Measurements from ENCODE around the gene BBLN.

Gene BBLN

GRCh38 chr9:128159784-128160602 lies at the start of gene BBLN:
TSS of gene BBLN (plus strand) at chr9:128160265. CDS start at chr9:128160408, 143 bp downstream.
- no peak for TF ChIP-seq GATA3 (IDR thresholded peaks at IDR 0.05; ENCODE audit: low read depth, low read length)
- TF ChIP-seq GATA2 (IDR thresholded peaks at IDR 0.05; ENCODE audit: low read depth, low read length), result no peak

- TF ChIP-seq GATA3 (IDR thresholded peaks at IDR 0.05; ENCODE audit: low read depth, low read length) (no peak), GATA2 (IDR thresholded peaks at IDR 0.05; ENCODE audit: low read depth, low read length) (no peak)
Observed at GRCh38 chr9:128113526-128114325, 46.3 kb upstream of the BBLN start.

GRCh38 chr9:128114326-128115186 lies 45.5 kb upstream of the BBLN start:
- no peak for TF ChIP-seq GATA3 (IDR thresholded peaks at IDR 0.05; ENCODE audit: low read depth, low read length)

GRCh38 chr9:128115187-128116103 lies 44.6 kb upstream of the BBLN start:
- TF ChIP-seq GATA2 (IDR thresholded peaks at IDR 0.05; ENCODE audit: low read depth, low read length), result no peak
- TF ChIP-seq GATA3 (IDR thresholded peaks at IDR 0.05; ENCODE audit: low read depth, low read length), result no peak

GRCh38 chr9:128116104-128117083 lies 43.7 kb upstream of the BBLN start:
- no peak for TF ChIP-seq GATA2 (IDR thresholded peaks at IDR 0.05; ENCODE audit: low read depth, low read length)
- TF ChIP-seq GATA3 (IDR thresholded peaks at IDR 0.05; ENCODE audit: low read depth, low read length), result no peak

- TF ChIP-seq GATA2 (IDR thresholded peaks at IDR 0.05; ENCODE audit: low read depth, low read length) (no peak), GATA3 (IDR thresholded peaks at IDR 0.05; ENCODE audit: low read depth, low read length) (no peak)
Observed at GRCh38 chr9:128117613-128118471, 42.2 kb upstream of the BBLN start.

GRCh38 chr9:128118472-128118857 lies 41.6 kb upstream of the BBLN start:
- no peak for TF ChIP-seq GATA2 (IDR thresholded peaks at IDR 0.05; ENCODE audit: low read depth, low read length)
- TF ChIP-seq GATA3 (IDR thresholded peaks at IDR 0.05; ENCODE audit: low read depth, low read length), result no peak

- no peak for TF ChIP-seq GATA2 (IDR thresholded peaks at IDR 0.05; ENCODE audit: low read depth, low read length)
- no peak for TF ChIP-seq GATA3 (IDR thresholded peaks at IDR 0.05; ENCODE audit: low read depth, low read length)
Observed at GRCh38 chr9:128118971-128119665, 40.9 kb upstream of the BBLN start.

- TF ChIP-seq GATA2 (IDR thresholded peaks at IDR 0.05; ENCODE audit: low read depth, low read length) (no peak), GATA3 (IDR thresholded peaks at IDR 0.05; ENCODE audit: low read depth, low read length) (no peak)
Observed at GRCh38 chr9:128120061-128120740, 39.9 kb upstream of the BBLN start.

Measured in SH-SY5Y (cell line).